Putamen (tissue), 1 donor: ENCODE data around the gene KIAA0753.

Experiments used
- DNase-seq: peaks from one replicate; pipeline ENCODE4 v3.0.0-alpha.2; 2016; ENCODE audit warnings: low spot score

The KIAA0753 gene

GRCh38 chr17:6569370-6570285 lies 70.9 kb downstream of the KIAA0753 start:
- DNase-seq = no peak

DNA sequence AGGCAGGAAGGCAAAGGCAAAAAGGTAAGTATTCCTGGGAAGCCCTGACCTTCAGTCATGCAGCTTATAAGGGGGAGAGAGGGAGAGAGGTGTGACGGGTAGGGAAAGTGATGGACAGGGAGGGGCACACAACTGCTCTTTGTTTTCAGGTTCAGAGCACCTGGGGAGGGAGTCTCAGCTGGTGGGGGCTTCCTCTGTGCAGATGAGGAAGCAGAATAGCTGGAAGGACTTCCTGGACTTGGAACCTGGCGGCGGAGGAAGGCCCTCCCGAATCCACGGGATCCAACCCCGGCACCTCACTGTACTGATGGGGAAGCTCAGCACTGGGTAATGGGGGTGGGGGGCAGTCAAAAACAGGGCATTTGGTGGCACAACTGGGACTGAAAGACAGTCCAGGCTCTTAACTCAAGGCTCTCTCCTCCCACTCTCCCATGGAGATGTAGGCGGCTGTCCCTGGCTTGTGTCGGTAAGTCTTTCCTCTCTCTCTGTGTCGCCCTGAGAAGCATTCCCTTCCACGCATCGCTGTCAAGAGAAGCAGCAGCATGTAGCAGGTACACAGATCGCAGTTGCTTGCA lies 72.2 kb downstream of the KIAA0753 start:
- no peak for DNase-seq

GRCh38 chr17:6567528-6568183 lies 72.9 kb downstream of the KIAA0753 start:
- DNase-seq = no peak

DNA sequence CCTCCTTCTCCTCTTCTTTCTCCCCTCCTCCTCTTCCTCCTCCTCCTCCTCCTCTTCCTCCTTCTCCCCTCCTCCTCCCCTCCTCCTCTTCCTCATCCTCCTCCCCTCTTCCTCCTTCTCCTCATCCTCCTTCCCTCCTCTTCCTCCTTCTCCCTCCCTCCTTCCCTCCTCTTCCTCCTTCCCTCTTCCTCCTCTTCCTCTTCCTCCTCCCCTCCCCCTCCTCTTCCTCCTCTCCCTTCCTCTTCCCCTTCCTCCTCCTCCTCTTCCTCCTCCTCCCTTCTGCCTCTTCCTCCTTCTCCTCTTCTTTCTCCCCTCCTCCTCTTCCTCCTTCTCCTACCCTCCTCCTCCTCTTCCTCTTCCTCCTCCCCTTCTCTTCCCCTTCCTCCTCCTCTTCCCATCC lies 79.1 kb downstream of the KIAA0753 start:
- no peak for DNase-seq

- DNase-seq = no peak
Measured at GRCh38 chr17:6560496-6560895, 80.0 kb downstream of the KIAA0753 start.

GRCh38 chr17:6559753-6560215 lies 80.7 kb downstream of the KIAA0753 start:
- no peak for DNase-seq

GRCh38 chr17:6558932-6559752 lies 81.4 kb downstream of the KIAA0753 start:
- no peak for DNase-seq

DNA sequence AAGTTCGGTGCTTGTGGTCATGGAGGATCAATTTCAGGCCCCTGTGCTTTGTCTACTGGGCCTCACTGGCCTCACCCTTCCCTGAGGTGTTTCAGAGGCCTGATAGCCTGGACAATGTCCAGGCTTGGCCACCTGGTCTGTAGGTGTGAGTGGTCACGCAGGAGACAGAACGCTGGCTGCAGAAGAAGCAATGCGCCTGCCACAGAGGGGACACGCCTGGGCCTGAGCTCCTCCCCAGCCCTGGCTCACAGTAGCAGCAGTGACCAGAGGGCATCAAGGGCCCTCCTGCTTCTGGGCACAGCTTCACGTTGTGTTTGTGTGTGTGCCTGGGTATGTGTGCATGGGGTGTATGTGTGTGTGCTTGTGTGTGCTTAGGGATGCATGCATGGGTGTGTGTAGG lies 82.2 kb downstream of the KIAA0753 start:
- no peak for DNase-seq

DNA sequence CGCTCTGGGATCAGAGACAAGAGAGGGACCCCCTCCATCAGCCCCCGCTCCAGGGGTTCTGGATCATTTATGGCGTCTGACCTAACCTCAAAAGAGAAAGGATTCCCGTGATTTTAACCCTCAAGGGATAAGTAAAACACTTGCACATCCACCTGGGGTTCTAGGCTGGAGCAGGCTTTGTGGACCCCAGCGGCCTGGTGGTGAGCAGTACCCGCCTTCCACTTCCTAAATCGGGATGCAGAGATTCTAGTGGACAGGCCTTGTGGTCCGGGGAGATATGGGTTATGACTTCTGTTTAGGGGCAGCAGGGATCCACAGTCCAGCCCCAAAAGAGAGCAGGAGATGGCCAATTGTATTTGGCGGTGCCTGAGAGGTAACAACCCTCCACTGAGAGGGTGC lies 83.5 kb downstream of the KIAA0753 start:
- DNase-seq = no peak

- DNase-seq = no peak
Measured at GRCh38 chr17:6556121-6557039, 84.1 kb downstream of the KIAA0753 start, which contains the start of gene PITPNM3. Gene PITPNM3 (minus strand): TSS chr17:6556555. CDS start chr17:6556406, 149 bp downstream.

DNA sequence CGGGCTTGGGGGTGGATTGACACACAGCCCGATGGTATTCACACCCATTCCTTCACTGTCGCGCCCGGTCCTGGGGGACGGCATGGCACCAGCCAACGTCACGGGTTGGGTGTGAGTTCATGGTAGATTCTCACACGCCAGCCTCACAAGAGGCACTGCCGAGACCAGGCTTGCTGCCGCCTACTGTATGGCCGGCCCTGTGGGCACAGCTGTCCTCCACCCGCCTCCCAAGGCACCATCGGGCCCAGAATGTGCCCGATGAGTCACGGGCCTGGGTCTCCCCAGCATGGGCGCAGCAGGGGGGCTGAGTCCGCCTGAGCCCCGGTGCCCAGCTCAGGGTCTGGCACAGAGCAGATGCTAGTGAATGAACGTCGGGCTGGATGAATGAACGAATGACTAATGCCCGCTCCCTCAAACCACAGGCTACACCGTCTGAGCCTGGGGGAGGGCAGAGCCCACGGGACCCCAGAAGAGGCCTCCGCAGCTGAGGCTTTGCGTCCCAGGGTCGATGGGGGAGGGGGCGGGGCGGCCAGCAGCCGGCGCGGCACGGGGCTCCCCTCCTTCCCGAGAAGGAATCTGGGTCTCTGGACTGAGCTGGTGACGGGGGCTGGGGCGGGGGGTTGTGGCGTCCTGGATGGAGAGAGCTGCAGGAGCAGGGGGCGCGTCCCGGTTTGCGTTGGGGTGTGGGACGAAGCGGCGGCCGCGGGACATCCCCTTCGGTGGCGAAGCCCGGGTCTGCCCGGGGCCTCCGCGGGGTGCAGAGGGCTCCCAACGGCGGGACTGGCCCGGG lies 85.0 kb downstream of the KIAA0753 start:
- no peak for DNase-seq

DNA sequence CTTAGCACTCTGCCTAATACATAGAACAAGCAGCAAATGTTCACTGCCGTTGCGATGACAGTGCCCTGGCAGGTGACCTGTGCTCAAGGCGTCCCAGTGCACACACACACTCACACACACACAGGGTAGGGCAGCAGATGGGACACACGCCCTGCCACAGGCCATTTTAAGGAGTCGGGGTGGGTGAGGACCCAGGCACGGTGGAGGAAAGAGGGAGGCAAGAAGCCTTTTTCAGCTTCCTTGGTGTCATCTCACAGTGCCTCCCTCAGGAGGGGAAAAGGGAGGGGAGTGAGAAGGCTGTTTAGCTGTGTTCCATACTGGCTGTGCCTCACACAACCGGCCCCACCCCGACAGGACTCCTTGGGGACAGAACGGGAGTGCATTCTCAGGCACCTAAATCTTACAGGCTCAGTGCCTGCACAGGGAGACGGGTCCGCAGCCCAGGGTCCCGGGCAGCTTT lies 85.6 kb downstream of the KIAA0753 start:
- no peak for DNase-seq

- no peak for DNase-seq
Measured at GRCh38 chr17:6554342-6554741, 86.2 kb downstream of the KIAA0753 start.

GRCh38 chr17:6551869-6552531 lies 88.5 kb downstream of the KIAA0753 start:
- no peak for DNase-seq

GRCh38 chr17:6551356-6551755 lies 89.2 kb downstream of the KIAA0753 start:
- no peak for DNase-seq

DNA sequence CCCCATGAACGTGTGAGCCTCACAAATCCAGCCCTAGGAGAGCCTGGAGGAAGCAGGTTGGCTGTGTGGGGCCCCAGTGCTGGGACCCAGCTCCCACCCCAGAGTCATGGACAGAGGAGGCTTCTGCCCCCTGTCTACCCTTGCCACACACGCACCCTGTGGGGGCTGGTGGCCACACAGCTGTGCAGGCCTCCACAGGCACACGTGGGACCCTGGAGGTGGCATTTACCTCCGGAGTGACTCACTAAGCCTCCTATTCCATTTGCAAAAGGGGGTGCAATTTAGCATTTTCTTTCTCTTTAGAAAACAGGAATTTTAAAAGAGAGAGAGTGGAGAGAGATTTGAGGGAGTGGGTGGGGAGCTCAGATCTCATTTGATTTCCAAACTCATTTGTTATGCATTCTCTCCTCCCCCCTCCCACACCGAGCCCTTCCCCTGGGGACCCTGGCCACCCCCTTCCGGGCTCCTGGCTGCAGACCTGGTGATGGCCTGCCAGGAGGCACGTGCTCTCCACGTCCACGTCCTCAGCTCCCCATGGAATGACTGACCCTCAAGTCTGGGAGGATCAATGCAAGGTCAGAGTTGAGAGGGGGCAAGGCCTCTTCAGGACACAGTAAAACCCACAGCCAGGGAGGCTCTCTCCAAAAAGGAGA lies 91.0 kb downstream of the KIAA0753 start:
- peak; percentile 56 for DNase-seq

GRCh38 chr17:6548578-6549330 lies 91.8 kb downstream of the KIAA0753 start:
- no peak for DNase-seq

- no peak for DNase-seq
Measured at GRCh38 chr17:6548034-6548433, 92.5 kb downstream of the KIAA0753 start.
